IMR-90 (cell line): ENCODE results near the gene FLNA. TPM values are rescaled to one million over a fixed set of nuclear protein-coding genes. Genes with fewer than 3 reads are reported as not detected.

Experiments
- ATAC-seq: fragments of 200-7000 bp; cut with Tn5 transposase; 2 replicates; pipeline ENCODE4 v1.9.1; 2020; ENCODE audit warnings: low read depth, mild to moderate bottlenecking, moderate library complexity
- BruUV-seq: library from RNA; stranded (reverse); fragments of 400-500 nt; replicated peaks from 2 replicates; lab custom pipeline; 2021; lab: Mats Ljungman, UMichigan
- CTCF ChIA-PET: fragments of 300-600 bp; formaldehyde crosslinking; extraction: SDS; loops from one replicate; lab custom pipeline; 2021; ENCODE audit warnings: antibody characterized with exemption; lab: Yijun Ruan, JAX
- POLR2A ChIA-PET: fragments of 300-600 bp; sonication (Branson Sonifier 250); formaldehyde crosslinking; loops from one replicate; lab custom pipeline; 2022; ENCODE audit warnings: antibody characterized with exemption; ENCODE audit not compliant: unreplicated experiment; lab: Charles Lee
- DNase-seq: peaks from one replicate; pipeline ENCODE4 v3.0.0; 2013
- H2AFZ ChIP-seq: replicated peaks from 2 replicates; pipeline ENCODE3; 2013; ENCODE audit warnings: low read length, mild to moderate bottlenecking; ENCODE audit not compliant: poor library complexity
- H2AK5ac ChIP-seq: 2 replicates; pipeline ENCODE4 v1.6.1; 2013; ENCODE audit warnings: low read depth, low read length, inconsistent platforms
- H2AK9ac ChIP-seq: replicated peaks from 2 replicates; pipeline ENCODE3; 2013; ENCODE audit warnings: mild to moderate bottlenecking, low read depth, low read length, moderate library complexity; ENCODE audit not compliant: poor library complexity
- H2BK120ac ChIP-seq: 2 replicates; pipeline ENCODE4 v1.6.1; 2013; ENCODE audit warnings: low read depth, low read length, inconsistent platforms
- H2BK15ac ChIP-seq: 3 replicates; pipeline ENCODE4 v1.6.1; 2013; ENCODE audit warnings: low read depth, low read length, inconsistent platforms
- H2BK20ac ChIP-seq: 2 replicates; pipeline ENCODE4 v1.6.1; 2013; ENCODE audit warnings: low read depth, mild to moderate bottlenecking, inconsistent platforms, low read length, moderate library complexity
- H2BK5ac ChIP-seq: 2 replicates; pipeline ENCODE4 v1.6.1; 2013; ENCODE audit warnings: mild to moderate bottlenecking, low read depth, low read length, inconsistent platforms; ENCODE audit not compliant: poor library complexity, severe bottlenecking
- H3K14ac ChIP-seq: replicated peaks from 2 replicates; pipeline ENCODE4 v1.6.1; 2013; ENCODE audit warnings: low read depth, low read length, inconsistent platforms
- H3K18ac ChIP-seq: 2 replicates; pipeline ENCODE4 v1.6.1; 2013; ENCODE audit warnings: low read depth, low read length, control low read depth
- H3K23ac ChIP-seq: 2 replicates; pipeline ENCODE4 v1.6.1; 2013; ENCODE audit warnings: low read depth, low read length, inconsistent platforms
- H3K27ac ChIP-seq: 2 replicates; pipeline ENCODE4 v1.5.1; 2013; ENCODE audit warnings: mild to moderate bottlenecking, control low read depth, low read length; ENCODE audit not compliant: insufficient read depth
- H3K27me3 ChIP-seq: 2 replicates; pipeline ENCODE4 v1.6.1; 2013; ENCODE audit warnings: low read length; ENCODE audit not compliant: control insufficient read depth, insufficient read depth
- H3K36me3 ChIP-seq: 2 replicates; pipeline ENCODE4 v1.6.1; 2013; ENCODE audit warnings: low read length, mixed read lengths; ENCODE audit not compliant: control insufficient read depth, insufficient read depth
- H3K4ac ChIP-seq: 2 replicates; pipeline ENCODE4 v1.6.1; 2013; ENCODE audit warnings: low read depth, low read length, inconsistent platforms
- H3K4me1 ChIP-seq: 2 replicates; pipeline ENCODE4 v1.6.1; 2013; ENCODE audit warnings: low read length, mixed read lengths; ENCODE audit not compliant: control insufficient read depth, insufficient read depth
- H3K4me2 ChIP-seq: 2 replicates; pipeline ENCODE4 v1.6.1; 2013; ENCODE audit warnings: low read depth, mild to moderate bottlenecking, control low read depth, low read length, moderate library complexity
- H3K4me3 ChIP-seq: 2 replicates; pipeline ENCODE4 v1.5.1; 2013; ENCODE audit warnings: low read depth, mild to moderate bottlenecking, control low read depth, low read length, moderate library complexity; ENCODE audit not compliant: insufficient read depth
- H3K56ac ChIP-seq: 2 replicates; pipeline ENCODE4 v1.6.1; 2013; ENCODE audit warnings: low read length, inconsistent platforms; ENCODE audit not compliant: insufficient read depth; ENCODE audit errors: extremely low read depth
- H3K79me1 ChIP-seq, 2 experiments: 2 replicates each; pipeline ENCODE4 v1.6.1; 2013; ENCODE audit warnings: low read length in 2 of 2, inconsistent platforms in 1 of 2, low read depth in 1 of 2
- H3K9ac ChIP-seq: 2 replicates; pipeline ENCODE4 v1.6.1; 2013; ENCODE audit warnings: low read depth, low read length, control low read depth
- H3K9me1 ChIP-seq: 2 replicates; pipeline ENCODE4 v1.6.1; 2013; ENCODE audit warnings: low read length, inconsistent platforms; ENCODE audit not compliant: insufficient read depth
- H3K9me3 ChIP-seq: 2 replicates; pipeline ENCODE4 v1.6.1; 2013; ENCODE audit warnings: low read length; ENCODE audit not compliant: control insufficient read depth, insufficient read depth
- H4K20me1 ChIP-seq: 2 replicates; pipeline ENCODE4 v1.6.1; 2013; ENCODE audit warnings: low read length, inconsistent platforms; ENCODE audit not compliant: insufficient read depth
- H4K5ac ChIP-seq: 2 replicates; pipeline ENCODE4 v1.6.1; 2013; ENCODE audit warnings: mild to moderate bottlenecking, low read depth, low read length, control low read depth
- H4K8ac ChIP-seq, 2 experiments: 2 replicates each; pipeline ENCODE4 v1.6.1; 2013; ENCODE audit warnings: low read depth in 2 of 2, low read length in 2 of 2, control low read depth in 1 of 2, inconsistent platforms in 1 of 2
- H4K91ac ChIP-seq: 2 replicates; pipeline ENCODE4 v1.6.1; 2013; ENCODE audit warnings: low read depth, low read length, inconsistent platforms; ENCODE audit not compliant: insufficient read depth
- CEBPB ChIP-seq: IDR thresholded peaks from 2 replicates; pipeline ENCODE4 v1.6.1; 2012; ENCODE audit warnings: low read depth, low read length, improper control_type of control experiment
- CTCF ChIP-seq: conservative IDR thresholded peaks from 2 replicates; pipeline ENCODE4 v1.5.1; 2012; ENCODE audit warnings: mild to moderate bottlenecking, low read depth, low read length, improper control_type of control experiment
- ELK1 ChIP-seq: fragments of 150-350 bp; IDR thresholded peaks from 2 replicates; pipeline ENCODE4 v1.6.1; 2016; ENCODE audit warnings: low read depth, mild to moderate bottlenecking, low read length, moderate library complexity, borderline replicate concordance
- FOS ChIP-seq: fragments of 150-350 bp; IDR thresholded peaks from 2 replicates; pipeline ENCODE4 v1.6.1; 2016; ENCODE audit warnings: low read depth, low read length
- MAFK ChIP-seq: IDR thresholded peaks from 2 replicates; pipeline ENCODE4 v1.6.1; 2012; ENCODE audit warnings: low read depth, low read length, improper control_type of control experiment
- MAZ ChIP-seq: IDR thresholded peaks from 2 replicates; pipeline ENCODE4 v1.6.1; 2012; ENCODE audit warnings: low read depth, mild to moderate bottlenecking, low read length, improper control_type of control experiment, moderate library complexity, borderline replicate concordance
- MXI1 ChIP-seq: IDR thresholded peaks from 2 replicates; pipeline ENCODE4 v1.6.1; 2012; ENCODE audit warnings: low read depth, mild to moderate bottlenecking, low read length, moderate library complexity, borderline replicate concordance
- NFE2L2 ChIP-seq: fragments of 150-350 bp; IDR thresholded peaks from 2 replicates; pipeline ENCODE4 v1.6.1; 2016; ENCODE audit warnings: low read depth, mild to moderate bottlenecking, low read length
- POLR2A ChIP-seq: IDR thresholded peaks from 2 replicates; pipeline ENCODE4 v1.6.1; 2012; ENCODE audit warnings: mild to moderate bottlenecking, low read depth, low read length
- RAD21 ChIP-seq: IDR thresholded peaks from 2 replicates; pipeline ENCODE4 v1.6.1; 2012; ENCODE audit warnings: low read length, improper control_type of control experiment
- RCOR1 ChIP-seq: IDR thresholded peaks from 2 replicates; pipeline ENCODE4 v1.6.1; 2012; ENCODE audit warnings: mild to moderate bottlenecking, low read length, improper control_type of control experiment; ENCODE audit not compliant: insufficient replicate concordance
- SMC3 ChIP-seq: fragments of 150-350 bp; IDR thresholded peaks from 2 replicates; pipeline ENCODE4 v1.6.1; 2016; ENCODE audit warnings: low read depth, mild to moderate bottlenecking, antibody characterized with exemption, low read length, moderate library complexity
- WGBS, 2 experiments: methylation state at CpG; one replicate each; pipeline versions ENCODE4 v1.1.5 to v1.1.7; 2013; ENCODE audit warnings: missing lambda C conversion rate in 2 of 2; ENCODE audit not compliant: insufficient read length in 1 of 2; ENCODE audit errors: extremely low coverage in 2 of 2; 5-methylcytosine and 5-hydroxymethylcytosine counted together
- dilution Hi-C: fragments of 300-500 bp; cut with HindIII; formaldehyde crosslinking; loops from one replicate; pipeline ENCODE4 v1.14.3; 2018; ENCODE audit warnings: low sequenced_read_pairs; ENCODE audit not compliant: unreplicated experiment
- in situ Hi-C: fragments of 300-500 bp; cut with MboI; formaldehyde crosslinking; loops from 3 replicates; pipeline ENCODE4 v1.14.3; 2019; ENCODE audit warnings: low sequenced_read_pairs, inconsistent platforms, mixed read lengths
- intact Hi-C: fragments of 100-400 bp; cut with micrococcal nuclease; formaldehyde crosslinking; loops from 2 replicates; pipeline ENCODE4 v1.10.0; 2022
- polyA plus RNA-seq, 3 experiments: library from polyadenylated mRNA; depleted of rRNA; stranded (reverse); fragments of >200 nt; gene quantifications; 2 replicates each; pipeline ENCODE4 v1.2.3, GENCODE V29; 2012; ENCODE audit warnings: low replicate concordance in 1 of 3
- total RNA-seq: library from RNA; depleted of rRNA; stranded (reverse); fragments of >200 nt; gene quantifications from 2 replicates; pipeline ENCODE4 v1.2.3, GENCODE V29; 2012

Gene FLNA
- total and polyA plus RNA-seq, 2 of the 4 experiments (the other 2 are of a cell fraction): 1,356 to 1,357 TPM

- no peaks in the 10 kb centered on the region for H3K9me3 ChIP-seq
- H2AK9ac ChIP-seq: no peak overlapping the region
- no peak overlapping the region for H4K91ac ChIP-seq
- BruUV-seq: no TSS peak
- H2BK20ac ChIP-seq: no peak overlapping the region
- no peaks in the 10 kb centered on the region for H3K4me1 ChIP-seq
- POLR2A ChIA-PET: no interaction called here
- H2AK5ac ChIP-seq: no peak overlapping the region
- WGBS, 2 experiments: 41% methylated on average over 6 of the region's 19 CpGs; no CpG with 5 or more reads in 1 of the 2 experiments
- H4K8ac ChIP-seq: no peak overlapping the region
- no peaks in the 10 kb centered on the region for H3K36me3 ChIP-seq
- ATAC-seq (no peak), DNase-seq (peak; percentile 7)
- dilution Hi-C loops (no loop called here), in situ Hi-C loops (no loop called here), intact Hi-C loops (no loop called here)
- H3K4me3 ChIP-seq: no peak overlapping the region
- H2AFZ ChIP-seq: no peak overlapping the region
- peaks cover 5% of the 10 kb centered on the region; the same call in 1 of the 2 replicates for H3K27me3 ChIP-seq
- H2BK120ac ChIP-seq: no peak overlapping the region
- CTCF ChIA-PET: no interaction called here
- no peaks in the 10 kb centered on the region for H3K79me1 ChIP-seq
- H3K23ac ChIP-seq: no peak overlapping the region
- no peak overlapping the region for H2BK15ac ChIP-seq
- no peak overlapping the region for H3K18ac ChIP-seq
- no peak overlapping the region for H3K56ac ChIP-seq
- TF ChIP-seq POLR2A (no peak), SMC3 (no peak), MAZ (no peak), FOS (no peak), ELK1 (no peak), MXI1 (no peak), RCOR1 (no peak), CTCF (no peak), NFE2L2 (no peak), RAD21 (no peak), MAFK (no peak), CEBPB (no peak)
- H3K9me1 ChIP-seq: no peaks in the 10 kb centered on the region; the same call in 1 of the 2 replicates
- no peak overlapping the region for H4K5ac ChIP-seq
- H3K14ac ChIP-seq: no peak overlapping the region
- no peak overlapping the region for H2BK5ac ChIP-seq
- H3K27ac ChIP-seq: no peak overlapping the region
- no peak overlapping the region for H3K4ac ChIP-seq
- no peaks in the 10 kb centered on the region for H4K20me1 ChIP-seq
- H3K4me2 ChIP-seq: no peak overlapping the region
- no peak overlapping the region for H3K9ac ChIP-seq
Observed at GRCh38 chrX:154310616-154311536, 63.6 kb downstream of the FLNA start.
